SK-N-SH (cell line): ENCODE measurements around the gene IGSF11. TPM values are rescaled to one million over a fixed set of nuclear protein-coding genes. Genes with fewer than 3 reads are reported as not detected.

ENCODE experiments used
- CTCF ChIA-PET: fragments of 300-600, 350-600 bp; formaldehyde crosslinking; extraction: SDS; loops from one replicate; lab custom pipeline; 2021; lab: Yijun Ruan, JAX
- POLR2A ChIA-PET: fragments of 350-600 bp; sonication (Branson Sonifier 250); formaldehyde crosslinking; extraction: SDS; loops from one replicate; lab custom pipeline; 2020; ENCODE audit warnings: antibody characterized with exemption, inconsistent platforms; lab: Yijun Ruan, JAX
- DNase-seq: peaks from one replicate; pipeline ENCODE4 v3.0.0; 2012
- H2AFZ ChIP-seq: fragments of 200-600 bp; sonication (generic); 2 replicates; pipeline ENCODE4 v1.8.1; 2016; ENCODE audit warnings: antibody characterized with exemption, mild to moderate bottlenecking, low read depth
- H3F3A ChIP-seq: fragments of 200-600 bp; sonication (generic); replicated peaks from 2 replicates; pipeline ENCODE3; 2016; ENCODE audit warnings: antibody characterized with exemption, mild to moderate bottlenecking; ENCODE audit not compliant: insufficient read depth
- H3K27ac ChIP-seq, 2 experiments: fragments of 200-500 bp in 1 of 2; fragments of 200-600 bp in 1 of 2; sonication (Bioruptor generic) in 1 of 2; sonication (generic), shearing (Covaris generic) in 1 of 2; 2 replicates each; pipeline versions ENCODE4 v1.5.1 to v1.6.1; 2014 to 2016; ENCODE audit warnings: low read depth in 2 of 2, inconsistent platforms in 1 of 2, low read length in 1 of 2, mild to moderate bottlenecking in 1 of 2, mixed read lengths in 1 of 2
- H3K27me3 ChIP-seq: fragments of 200-600 bp; sonication (generic), shearing (Covaris generic); 2 replicates; pipeline ENCODE4 v1.6.1; 2016; ENCODE audit warnings: mixed run types; ENCODE audit not compliant: insufficient read depth
- H3K36me3 ChIP-seq, 2 experiments: fragments of 200-500 bp in 1 of 2; fragments of 200-600 bp in 1 of 2; sonication (Bioruptor generic) in 1 of 2; sonication (generic) in 1 of 2; replicated peaks in 1 of 2; 2 replicates each; pipeline versions ENCODE3 to v1.5.1; 2014 to 2016; ENCODE audit warnings: low read length in 1 of 2, mild to moderate bottlenecking in 1 of 2; ENCODE audit not compliant: insufficient read depth in 2 of 2, control insufficient read depth in 1 of 2
- H3K4me1 ChIP-seq, 2 experiments: fragments of 200-500 bp in 1 of 2; fragments of 200-600 bp in 1 of 2; sonication (Bioruptor generic) in 1 of 2; sonication (generic), shearing (Covaris generic) in 1 of 2; 2 replicates each; pipeline versions ENCODE4 v1.5.1 to v1.6.1; 2014 to 2016; ENCODE audit warnings: low read depth in 1 of 2, low read length in 1 of 2, mixed run types in 1 of 2; ENCODE audit not compliant: insufficient read depth in 2 of 2, control insufficient read depth in 1 of 2
- H3K4me2 ChIP-seq: fragments of 200-600 bp; sonication (generic), shearing (Covaris generic); 2 replicates; pipeline ENCODE4 v1.6.1; 2017; ENCODE audit warnings: mixed run types
- H3K4me3 ChIP-seq, 2 experiments: fragments of 200-500 bp in 1 of 2; fragments of 200-600 bp in 1 of 2; sonication (Bioruptor generic) in 1 of 2; sonication (generic), shearing (Covaris generic) in 1 of 2; 2 replicates each; pipeline versions ENCODE4 v1.5.1 to v1.8.1; 2014 to 2016; ENCODE audit warnings: low read depth in 2 of 2, inconsistent platforms in 1 of 2, low read length in 1 of 2, mild to moderate bottlenecking in 1 of 2, mixed read lengths in 1 of 2, moderate library complexity in 1 of 2
- H3K79me2 ChIP-seq: fragments of 200-600 bp; sonication (generic); 2 replicates; pipeline ENCODE4 v1.8.1; 2017; ENCODE audit warnings: mild to moderate bottlenecking; ENCODE audit not compliant: insufficient read depth
- H3K9ac ChIP-seq: fragments of 200-600 bp; sonication (generic); 2 replicates; pipeline ENCODE4 v1.6.1; 2017; ENCODE audit warnings: mixed run types
- H3K9me2 ChIP-seq: fragments of 200-600 bp; sonication (generic); 2 replicates; pipeline ENCODE4 v1.6.1; 2017; ENCODE audit warnings: mixed run types
- H3K9me3 ChIP-seq: fragments of 200-600 bp; sonication (generic); 2 replicates; pipeline ENCODE4 v1.6.1; 2017; ENCODE audit warnings: mixed run types, mild to moderate bottlenecking, moderate library complexity
- H4K20me1 ChIP-seq: fragments of 200-600 bp; sonication (generic); 2 replicates; pipeline ENCODE4 v1.6.1; 2017; ENCODE audit warnings: mild to moderate bottlenecking, mixed run types; ENCODE audit not compliant: insufficient read depth
- CHD2 ChIP-seq: fragments of 150-350 bp; IDR thresholded peaks from 2 replicates; pipeline ENCODE4 v1.6.1; 2018; ENCODE audit warnings: low read length; ENCODE audit not compliant: partially characterized antibody
- ELF1 ChIP-seq: IDR thresholded peaks from 2 replicates; pipeline ENCODE4 v1.4.0; 2012
- EP300 ChIP-seq, 2 experiments: IDR thresholded peaks; 2 replicates each; pipeline versions ENCODE4 v1.4.0 to v1.6.1; 2012; ENCODE audit warnings: borderline replicate concordance in 1 of 2, low read depth in 1 of 2, low read length in 1 of 2
- EZH2phosphoT487 ChIP-seq: fragments of 200-600 bp; sonication (generic); IDR thresholded peaks from 2 replicates; pipeline ENCODE4 v1.6.1; 2017; ENCODE audit warnings: low read depth, mixed run types, mild to moderate bottlenecking, antibody characterized with exemption, moderate library complexity, borderline replicate concordance
- FOSL2 ChIP-seq: IDR thresholded peaks from 2 replicates; pipeline ENCODE4 v1.4.0; 2012; ENCODE audit warnings: low read depth, mild to moderate bottlenecking, moderate library complexity, borderline replicate concordance
- FOXJ3 ChIP-seq: sonication (generic); formaldehyde crosslinking; IDR thresholded peaks from 2 replicates; pipeline ENCODE4 v1.5.1; 2020; ENCODE audit warnings: mild to moderate bottlenecking, missing genetic modification reagents
- GABPA ChIP-seq: IDR thresholded peaks from 2 replicates; pipeline ENCODE4 v1.4.0; 2012; ENCODE audit warnings: low read depth, mild to moderate bottlenecking
- JUND ChIP-seq: IDR thresholded peaks from 2 replicates; pipeline ENCODE4 v1.4.0; 2012
- MEF2A ChIP-seq: IDR thresholded peaks from 2 replicates; pipeline ENCODE4 v1.4.0; 2012; ENCODE audit warnings: low read depth, borderline replicate concordance
- MXI1 ChIP-seq: IDR thresholded peaks from 2 replicates; pipeline ENCODE4 v1.6.1; 2012; ENCODE audit warnings: mild to moderate bottlenecking, low read depth, low read length, improper control_type of control experiment
- RAD21 ChIP-seq: IDR thresholded peaks from 2 replicates; pipeline ENCODE4 v1.6.1; 2012; ENCODE audit warnings: mild to moderate bottlenecking, low read length
- RCOR1 ChIP-seq: fragments of 150-350 bp; IDR thresholded peaks from 2 replicates; pipeline ENCODE4 v1.6.1; 2017; ENCODE audit warnings: antibody characterized with exemption, low read length
- RFX5 ChIP-seq: IDR thresholded peaks from 2 replicates; pipeline ENCODE4 v1.6.1; 2012; ENCODE audit warnings: mild to moderate bottlenecking, improper control_type of control experiment, low read length
- SMC3 ChIP-seq: IDR thresholded peaks from 2 replicates; pipeline ENCODE4 v1.6.1; 2012; ENCODE audit warnings: low read depth, low read length, improper control_type of control experiment
- TAF1 ChIP-seq: IDR thresholded peaks from 2 replicates; pipeline ENCODE4 v1.6.1; 2012; ENCODE audit warnings: low read depth, mild to moderate bottlenecking, low read length, moderate library complexity, borderline replicate concordance
- YY1 ChIP-seq: IDR thresholded peaks from 2 replicates; pipeline ENCODE4 v1.4.0; 2012; ENCODE audit warnings: low read depth, mild to moderate bottlenecking
- WGBS: methylation state at CpG from one replicate; pipeline ENCODE4 v1.1.6; 2017; ENCODE audit warnings: low lambda C conversion rate; 5-methylcytosine and 5-hydroxymethylcytosine counted together
- polyA plus RNA-seq, 3 experiments: library from polyadenylated mRNA; depleted of rRNA; stranded (reverse); fragments of >200 nt; gene quantifications; 2 replicates each; pipeline ENCODE4 v1.2.3, GENCODE V29; 2012
- TF ChIP-seq, protein P1 (sequence below): IDR thresholded peaks from 2 replicates; pipeline ENCODE4 v1.4.0; 2012; ENCODE audit warnings: low read depth, borderline replicate concordance
- TF ChIP-seq, protein P2 (sequence below): fragments of 200-600 bp; sonication (generic); IDR thresholded peaks from 2 replicates; pipeline ENCODE4 v1.6.1; 2017; ENCODE audit warnings: antibody characterized with exemption, mild to moderate bottlenecking, moderate library complexity
- TF ChIP-seq, protein P3 (sequence below): fragments of 150-350 bp; IDR thresholded peaks from 2 replicates; pipeline ENCODE4 v1.6.1; 2017; ENCODE audit warnings: antibody characterized with exemption, low read length, low read depth, borderline replicate concordance
- TF ChIP-seq, protein P4 (sequence below): IDR thresholded peaks from 2 replicates; pipeline ENCODE4 v1.4.0; 2012; ENCODE audit warnings: low read depth

The IGSF11 gene
- polyA plus RNA-seq, 1 of the 3 experiments (the other 2 are of a cell fraction): 0.07 TPM

DNA sequence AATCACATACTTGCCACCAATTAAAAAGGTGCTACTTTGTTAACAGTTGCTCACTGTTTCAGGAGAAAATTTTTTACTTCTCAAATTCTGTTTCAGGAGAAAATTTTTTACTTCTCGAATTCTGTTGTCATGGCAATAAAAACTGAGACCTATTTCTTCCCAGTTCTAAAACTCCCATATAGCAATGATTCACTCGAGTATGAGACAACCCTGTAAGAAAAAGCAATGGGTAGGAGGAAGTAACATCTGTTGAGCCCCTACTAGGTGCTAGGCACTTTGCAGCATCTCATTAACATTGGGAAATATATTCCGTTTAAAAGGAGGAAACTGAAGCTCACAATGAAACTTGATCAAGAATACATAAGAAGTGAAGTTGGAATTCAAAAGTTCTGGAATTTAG, 35.1 kb upstream of the IGSF11 start (continued):
- TF ChIP-seq, protein P1, sequence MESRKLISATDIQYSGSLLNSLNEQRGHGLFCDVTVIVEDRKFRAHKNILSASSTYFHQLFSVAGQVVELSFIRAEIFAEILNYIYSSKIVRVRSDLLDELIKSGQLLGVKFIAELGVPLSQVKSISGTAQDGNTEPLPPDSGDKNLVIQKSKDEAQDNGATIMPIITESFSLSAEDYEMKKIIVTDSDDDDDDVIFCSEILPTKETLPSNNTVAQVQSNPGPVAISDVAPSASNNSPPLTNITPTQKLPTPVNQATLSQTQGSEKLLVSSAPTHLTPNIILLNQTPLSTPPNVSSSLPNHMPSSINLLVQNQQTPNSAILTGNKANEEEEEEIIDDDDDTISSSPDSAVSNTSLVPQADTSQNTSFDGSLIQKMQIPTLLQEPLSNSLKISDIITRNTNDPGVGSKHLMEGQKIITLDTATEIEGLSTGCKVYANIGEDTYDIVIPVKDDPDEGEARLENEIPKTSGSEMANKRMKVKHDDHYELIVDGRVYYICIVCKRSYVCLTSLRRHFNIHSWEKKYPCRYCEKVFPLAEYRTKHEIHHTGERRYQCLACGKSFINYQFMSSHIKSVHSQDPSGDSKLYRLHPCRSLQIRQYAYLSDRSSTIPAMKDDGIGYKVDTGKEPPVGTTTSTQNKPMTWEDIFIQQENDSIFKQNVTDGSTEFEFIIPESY: no peak
- TF ChIP-seq YY1 (no peak), CHD2 (no peak), FOXJ3 (no peak), MXI1 (no peak), EZH2phosphoT487 (no peak), RCOR1 (no peak)

DNA sequence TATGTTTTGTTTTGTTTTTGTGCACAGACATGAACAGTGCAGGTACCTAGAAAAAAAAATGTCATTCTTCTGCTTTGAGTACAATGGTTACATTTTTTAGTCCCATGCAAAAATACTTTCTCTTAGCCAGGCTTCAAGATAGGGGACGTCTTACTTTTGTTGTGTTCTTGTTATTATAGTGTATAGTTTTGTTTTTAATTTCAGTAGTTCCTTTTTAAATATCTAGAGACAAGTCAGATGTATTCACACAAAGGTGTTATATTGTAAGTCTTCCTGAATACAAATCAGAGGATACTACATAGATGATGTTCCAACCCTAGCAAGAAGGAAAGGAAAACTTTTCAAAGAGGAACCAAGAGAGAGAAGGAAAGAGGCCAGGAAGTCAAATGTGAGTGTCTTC, 28.8 kb upstream of the IGSF11 start:
- Histone ChIP-seq H4K20me1 (no peaks in the 10 kb centered on the region), H3K36me3 (no peaks in the 10 kb centered on the region), H2AFZ (no peak overlapping the region), H3K9ac (no peak overlapping the region), H3K27ac (no peak overlapping the region), H3K9me3 (no peaks in the 10 kb centered on the region), H3K4me3 (no peak overlapping the region), H3F3A (no peaks in the 10 kb centered on the region), H3K4me1 (no peaks in the 10 kb centered on the region), H3K79me2 (no peaks in the 10 kb centered on the region), H3K27me3 (no peaks in the 10 kb centered on the region), H3K4me2 (no peak overlapping the region), H3K9me2 (no peaks in the 10 kb centered on the region)
- POLR2A ChIA-PET: no interaction called here
- WGBS: 16% methylated on average over 1 of the region's 1 CpG
- CTCF ChIA-PET: no interaction called here
- TF ChIP-seq TAF1: no peak
- no peak for TF ChIP-seq RFX5
- TF ChIP-seq, protein P2, sequence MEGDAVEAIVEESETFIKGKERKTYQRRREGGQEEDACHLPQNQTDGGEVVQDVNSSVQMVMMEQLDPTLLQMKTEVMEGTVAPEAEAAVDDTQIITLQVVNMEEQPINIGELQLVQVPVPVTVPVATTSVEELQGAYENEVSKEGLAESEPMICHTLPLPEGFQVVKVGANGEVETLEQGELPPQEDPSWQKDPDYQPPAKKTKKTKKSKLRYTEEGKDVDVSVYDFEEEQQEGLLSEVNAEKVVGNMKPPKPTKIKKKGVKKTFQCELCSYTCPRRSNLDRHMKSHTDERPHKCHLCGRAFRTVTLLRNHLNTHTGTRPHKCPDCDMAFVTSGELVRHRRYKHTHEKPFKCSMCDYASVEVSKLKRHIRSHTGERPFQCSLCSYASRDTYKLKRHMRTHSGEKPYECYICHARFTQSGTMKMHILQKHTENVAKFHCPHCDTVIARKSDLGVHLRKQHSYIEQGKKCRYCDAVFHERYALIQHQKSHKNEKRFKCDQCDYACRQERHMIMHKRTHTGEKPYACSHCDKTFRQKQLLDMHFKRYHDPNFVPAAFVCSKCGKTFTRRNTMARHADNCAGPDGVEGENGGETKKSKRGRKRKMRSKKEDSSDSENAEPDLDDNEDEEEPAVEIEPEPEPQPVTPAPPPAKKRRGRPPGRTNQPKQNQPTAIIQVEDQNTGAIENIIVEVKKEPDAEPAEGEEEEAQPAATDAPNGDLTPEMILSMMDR: no peak
- DNase-seq: no peak

DNA sequence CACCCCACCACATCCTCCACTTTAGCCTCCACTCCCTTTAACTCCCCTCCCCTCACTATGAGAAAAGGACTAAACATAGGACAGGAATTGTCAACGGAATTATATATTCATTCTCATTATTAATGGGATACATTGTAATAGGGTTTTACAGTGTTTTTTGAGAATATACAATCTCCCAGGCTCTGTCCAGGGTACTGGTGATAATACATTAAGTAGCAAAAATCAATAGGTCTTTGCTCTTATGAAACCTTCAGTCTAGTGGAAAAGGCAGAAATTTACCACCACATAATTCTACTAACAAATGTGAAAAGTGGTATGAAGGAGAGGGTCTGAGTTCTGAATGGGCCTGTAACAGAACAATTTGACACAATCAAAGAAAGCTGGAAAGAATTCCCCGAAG, 28.2 kb upstream of the IGSF11 start:
- Histone ChIP-seq H3K9me3 (no peaks in the 10 kb centered on the region), H3K79me2 (no peaks in the 10 kb centered on the region), H3K9me2 (no peaks in the 10 kb centered on the region), H2AFZ (no peak overlapping the region), H3K27me3 (no peaks in the 10 kb centered on the region), H3K4me3 (no peak overlapping the region), H3K9ac (no peak overlapping the region), H3K27ac (no peak overlapping the region), H3K4me2 (no peak overlapping the region), H3F3A (no peaks in the 10 kb centered on the region), H4K20me1 (no peaks in the 10 kb centered on the region), H3K4me1 (no peaks in the 10 kb centered on the region), H3K36me3 (no peaks in the 10 kb centered on the region)
- WGBS: 15% methylated on average over 2 of the region's 2 CpGs
- POLR2A ChIA-PET: no interaction called here
- TF ChIP-seq SMC3: no peak
- no peak for TF ChIP-seq EZH2phosphoT487
- no peak for TF ChIP-seq JUND
- TF ChIP-seq, protein P3, sequence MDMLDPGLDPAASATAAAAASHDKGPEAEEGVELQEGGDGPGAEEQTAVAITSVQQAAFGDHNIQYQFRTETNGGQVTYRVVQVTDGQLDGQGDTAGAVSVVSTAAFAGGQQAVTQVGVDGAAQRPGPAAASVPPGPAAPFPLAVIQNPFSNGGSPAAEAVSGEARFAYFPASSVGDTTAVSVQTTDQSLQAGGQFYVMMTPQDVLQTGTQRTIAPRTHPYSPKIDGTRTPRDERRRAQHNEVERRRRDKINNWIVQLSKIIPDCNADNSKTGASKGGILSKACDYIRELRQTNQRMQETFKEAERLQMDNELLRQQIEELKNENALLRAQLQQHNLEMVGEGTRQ: no peak
- TF ChIP-seq ELF1: no peak
- no peak for TF ChIP-seq RAD21
- TF ChIP-seq, protein P1: no peak
- TF ChIP-seq EP300 (IDR thresholded peaks at IDR 0.05; ENCODE audit: borderline replicate concordance in 1 of 2, low read depth in 1 of 2, low read length in 1 of 2): no peak
- TF ChIP-seq GABPA: no peak
- TF ChIP-seq YY1: no peak
- TF ChIP-seq FOSL2: no peak
- TF ChIP-seq MEF2A: no peak
- TF ChIP-seq, protein P4, sequence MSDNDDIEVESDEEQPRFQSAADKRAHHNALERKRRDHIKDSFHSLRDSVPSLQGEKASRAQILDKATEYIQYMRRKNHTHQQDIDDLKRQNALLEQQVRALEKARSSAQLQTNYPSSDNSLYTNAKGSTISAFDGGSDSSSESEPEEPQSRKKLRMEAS: no peak
- no peak for TF ChIP-seq FOXJ3
- DNase-seq: no peak
- CTCF ChIA-PET: interaction anchor here (1.5 kb wide), 1 partner anchor 181 kb away, joined by 3 read pairs; no protein-coding TSS in a partner anchor
